Islet of Langerhans (tissue), 1 donor: ENCODE measurements around the gene TSTD1.

ENCODE experiments used
- FAIRE-seq: peaks from one replicate; lab custom pipeline; 2011; peaks lifted over from hg19 to GRCh38; lab: Jason Lieb, UNC

TSTD1 gene, protein sequence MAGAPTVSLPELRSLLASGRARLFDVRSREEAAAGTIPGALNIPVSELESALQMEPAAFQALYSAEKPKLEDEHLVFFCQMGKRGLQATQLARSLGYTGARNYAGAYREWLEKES

DNA sequence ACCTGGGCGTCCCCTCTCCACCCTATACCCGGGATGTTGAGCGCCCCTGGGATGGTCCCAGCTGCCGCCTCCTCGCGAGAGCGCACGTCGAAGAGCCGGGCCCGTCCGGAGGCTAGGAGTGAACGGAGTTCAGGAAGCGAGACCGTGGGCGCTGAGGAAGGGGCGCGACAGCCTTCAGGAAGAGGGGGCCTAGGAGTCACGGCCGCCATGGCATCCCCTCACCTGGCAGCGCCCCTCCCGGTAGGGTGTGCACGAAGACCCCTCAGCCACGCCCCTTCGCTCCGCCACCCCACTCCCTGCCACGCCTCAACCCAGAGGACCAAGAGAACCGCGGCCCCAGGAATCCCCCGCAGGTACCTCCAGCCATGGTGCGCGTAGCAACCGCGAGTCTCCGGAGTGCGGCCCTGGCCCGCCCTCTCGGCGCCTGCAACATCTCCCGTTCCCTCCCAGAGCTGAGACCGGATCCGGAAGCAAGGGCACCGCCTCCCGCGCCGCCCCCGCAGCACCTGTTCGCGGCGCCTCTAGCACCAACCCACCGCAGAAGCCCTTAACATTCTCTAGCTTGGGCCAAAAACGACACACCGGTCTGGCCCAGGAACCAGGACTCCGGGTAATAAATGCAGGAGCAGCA lies at the start of gene TSTD1:
TSTD1 (minus strand) TSS at position 442 of the 631 bp plus-strand sequence; CDS start at position 367, 75 bp downstream.
- no peak for FAIRE-seq

DNA sequence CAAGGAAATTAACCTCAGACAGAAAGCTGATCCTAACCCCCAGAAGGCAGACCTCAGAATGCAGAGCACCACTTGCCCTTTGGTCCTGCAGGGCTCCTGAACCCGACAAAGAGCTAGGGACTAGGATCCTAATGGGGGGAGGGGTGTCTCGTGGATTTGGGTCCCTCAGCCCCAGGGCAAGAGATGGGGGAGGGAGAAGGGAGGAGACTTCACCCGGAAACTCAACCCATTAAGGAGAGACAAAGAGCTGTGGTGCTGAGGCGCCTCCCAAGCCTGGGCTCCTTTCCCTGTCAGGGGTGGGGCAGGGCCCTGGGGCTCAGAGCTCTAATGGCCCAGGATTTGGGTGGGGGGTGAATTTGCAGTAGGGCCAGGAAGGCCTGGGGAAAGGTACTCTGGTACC lies 47.7 kb upstream of the TSTD1 start:
- no peak for FAIRE-seq

DNA sequence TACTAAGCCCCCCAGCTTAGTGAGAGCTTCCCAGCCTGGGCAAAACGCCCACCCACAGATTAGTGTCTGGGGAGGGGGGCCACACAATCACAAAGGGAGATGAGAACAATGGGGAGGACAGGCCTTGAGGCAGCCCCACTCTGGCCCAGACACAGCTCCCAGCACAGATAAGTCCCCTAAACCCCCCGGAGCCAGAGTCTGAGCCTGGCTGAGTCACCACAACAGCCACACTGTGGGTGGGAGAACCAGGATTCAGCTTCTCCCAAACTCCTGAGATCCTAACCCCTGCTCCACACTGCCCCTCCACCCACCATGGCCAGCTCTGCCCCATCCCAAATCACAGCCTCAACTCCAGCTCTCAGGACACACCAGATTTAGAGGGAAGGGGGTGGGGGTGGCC lies 46.4 kb upstream of the TSTD1 start:
- no peak for FAIRE-seq

DNA sequence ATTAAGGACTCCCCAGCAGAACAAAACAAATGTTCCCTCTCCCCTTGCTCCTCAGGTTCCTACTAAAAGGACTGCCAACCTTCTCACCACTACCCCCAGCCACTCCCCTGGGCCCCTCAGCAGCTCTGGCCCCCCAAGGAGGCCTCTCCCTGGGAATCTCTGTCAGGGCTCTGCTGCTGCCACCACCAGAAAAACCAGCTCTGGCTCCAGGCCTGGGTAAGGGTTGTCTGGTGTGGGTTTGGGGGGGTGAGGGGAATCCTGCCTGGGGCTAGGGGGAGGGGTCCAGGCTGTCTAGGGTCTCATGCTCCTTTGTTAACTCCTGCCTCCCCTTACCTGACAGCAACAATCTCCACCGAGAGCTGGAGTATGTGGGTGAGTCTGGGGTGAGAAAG lies 45.8 kb upstream of the TSTD1 start:
- no peak for FAIRE-seq

DNA sequence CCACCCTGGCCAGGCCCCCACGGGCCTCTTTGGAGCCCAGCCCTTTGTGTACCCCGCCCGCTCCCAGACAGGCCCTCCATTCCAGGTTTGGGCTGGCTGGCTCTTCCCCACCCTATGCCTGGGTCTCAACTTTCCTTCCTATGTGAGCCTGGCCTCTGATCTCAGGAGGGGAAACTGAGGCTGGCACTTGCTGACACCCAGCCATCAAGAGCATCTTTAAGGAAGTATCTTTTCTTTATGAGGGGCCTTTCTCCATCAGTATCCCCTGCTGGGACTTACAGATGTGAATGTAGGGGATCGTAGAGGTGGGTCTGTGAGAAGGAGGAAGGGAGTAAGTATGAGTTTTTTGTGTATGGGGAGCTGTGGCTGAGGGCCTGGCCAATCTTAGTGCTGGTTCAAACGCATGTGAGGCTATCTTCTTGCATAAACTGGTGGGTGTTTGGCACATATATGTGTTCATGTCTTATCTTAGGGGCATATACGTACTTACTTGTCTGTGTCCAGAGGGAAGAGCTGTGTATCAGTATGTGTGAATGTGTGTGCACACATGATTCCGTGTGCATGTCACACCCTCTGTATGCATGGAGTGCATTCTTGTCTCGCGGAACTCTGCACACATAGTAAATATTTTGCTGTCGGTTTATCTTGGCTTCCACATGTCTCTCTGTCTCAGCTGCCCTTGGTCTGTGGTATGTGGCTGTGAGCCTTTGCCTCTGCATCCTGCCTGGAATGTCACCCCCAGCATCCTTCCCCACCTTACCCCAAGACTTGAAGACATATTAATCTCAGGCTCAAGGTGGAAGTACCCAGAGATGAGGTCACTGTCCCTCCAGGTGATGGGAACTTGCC lies 45.2 kb upstream of the TSTD1 start:
- FAIRE-seq = no peak

DNA sequence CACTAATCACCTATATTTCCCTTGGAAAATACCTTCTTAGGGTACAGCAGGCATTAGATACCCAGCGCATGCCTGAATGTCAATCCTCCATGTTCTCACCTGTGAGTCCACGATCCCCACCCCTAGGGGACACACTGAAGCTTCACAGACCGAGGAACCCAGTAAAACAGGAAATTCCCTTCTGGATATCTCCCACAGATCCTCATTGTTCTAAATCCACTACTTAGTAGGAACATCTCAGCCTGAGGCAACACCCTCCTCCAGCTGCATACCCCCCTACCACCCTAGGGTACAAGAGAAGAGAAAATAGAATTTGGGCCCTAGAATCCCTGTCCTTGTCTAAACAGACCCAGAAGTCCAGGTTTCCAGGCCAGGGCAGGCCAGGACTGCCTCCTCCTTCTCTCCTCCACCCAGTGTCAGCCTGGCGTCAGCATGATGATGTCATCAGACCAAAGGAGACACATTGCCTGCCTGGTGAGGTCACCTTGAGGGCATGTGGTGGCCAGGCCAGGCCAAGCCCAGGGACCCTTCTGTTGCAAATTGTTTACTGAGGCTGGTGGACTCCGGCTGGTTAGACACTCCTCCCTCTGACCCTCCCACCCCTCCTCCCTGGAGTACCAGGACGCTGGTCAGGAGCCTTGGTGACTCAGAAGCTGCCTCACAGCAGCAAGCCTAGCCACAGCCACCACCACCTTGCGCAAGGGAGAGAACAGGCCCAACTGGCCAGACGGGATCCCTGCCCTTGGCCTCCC lies 44.4 kb upstream of the TSTD1 start:
- no peak for FAIRE-seq

DNA sequence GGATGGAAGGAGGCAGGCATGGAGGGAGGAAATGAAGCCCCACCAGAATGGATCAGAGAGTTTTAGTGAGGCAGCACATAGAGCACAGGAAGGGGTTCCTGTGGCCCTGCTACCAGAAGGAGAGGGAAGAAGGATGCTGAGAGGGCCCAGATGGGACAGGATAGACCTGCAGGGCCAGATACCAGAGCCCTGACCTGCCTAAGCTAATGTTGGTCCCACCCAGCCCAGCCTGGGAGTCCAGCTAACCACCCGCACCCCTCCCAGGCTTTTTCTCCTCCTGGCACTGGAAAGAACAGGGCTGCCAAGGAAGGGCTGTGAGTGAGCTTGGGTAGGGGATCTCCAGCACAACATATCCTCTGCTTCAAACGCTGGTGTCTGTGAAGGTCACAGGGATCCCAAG lies 43.7 kb upstream of the TSTD1 start:
- FAIRE-seq = no peak

DNA sequence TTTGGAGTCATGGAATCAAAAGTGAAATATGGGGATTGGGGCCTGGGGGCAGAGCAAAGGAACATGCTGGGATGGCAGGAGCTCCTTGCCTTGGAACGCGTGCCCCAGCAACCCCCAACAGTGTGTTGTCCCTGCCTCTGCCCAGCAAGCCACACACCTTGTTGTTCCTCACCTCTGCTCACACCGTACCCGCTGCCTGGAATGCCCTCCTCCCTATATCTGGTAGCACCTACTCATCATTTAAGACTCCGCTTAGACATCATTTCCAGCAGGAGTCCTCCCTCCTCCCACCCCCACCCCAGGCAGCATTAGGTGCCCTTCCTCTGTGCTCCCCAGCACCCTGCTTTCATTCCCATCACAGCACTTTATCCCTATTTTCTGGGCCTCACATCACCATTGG lies 42.8 kb upstream of the TSTD1 start:
- FAIRE-seq = no peak

DNA sequence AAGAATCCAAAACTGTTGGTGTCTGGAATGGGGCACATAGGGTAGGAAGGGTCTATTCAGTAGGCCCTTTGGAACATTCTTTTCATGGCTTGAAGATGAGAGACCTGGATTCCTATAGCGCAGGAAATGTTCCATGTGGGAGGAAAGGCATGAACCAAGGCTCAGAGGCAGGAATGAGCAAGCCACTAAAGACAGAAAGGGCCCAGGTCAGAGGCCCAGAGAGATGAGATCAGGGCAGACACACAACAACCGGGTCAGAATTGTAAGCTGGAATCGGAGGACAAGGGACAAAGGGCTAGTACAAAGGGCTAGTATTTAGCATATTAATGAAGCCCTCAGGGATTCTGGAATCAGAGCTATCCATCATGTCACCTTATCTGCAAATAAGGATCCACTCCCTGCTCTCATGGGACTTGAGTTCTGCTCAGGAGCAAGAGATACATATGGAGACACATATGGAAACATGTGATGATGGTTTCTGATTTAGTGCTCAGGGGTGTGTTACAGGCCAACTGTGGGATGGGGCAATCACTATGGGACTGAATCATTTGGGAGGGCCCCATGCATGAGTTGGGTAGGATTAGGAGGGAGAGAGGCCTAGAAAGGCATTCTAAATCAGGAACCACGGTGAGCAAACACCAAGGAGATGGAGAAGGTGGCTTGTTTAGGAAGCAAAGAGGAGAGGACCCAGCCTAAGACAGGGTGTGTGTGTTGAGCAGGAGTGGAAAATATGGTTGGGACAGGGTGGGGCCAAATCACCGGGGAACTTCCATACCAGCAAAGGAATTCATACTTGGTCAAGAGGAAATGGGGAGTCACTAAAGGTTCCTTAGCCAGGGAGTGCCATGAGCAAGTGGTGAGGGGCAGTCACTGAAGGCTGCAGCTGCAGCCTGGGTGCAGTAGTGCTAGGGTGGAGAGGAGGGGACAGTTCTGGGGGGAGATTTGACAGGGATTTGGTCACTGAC lies 42.0 kb upstream of the TSTD1 start:
- FAIRE-seq = no peak

DNA sequence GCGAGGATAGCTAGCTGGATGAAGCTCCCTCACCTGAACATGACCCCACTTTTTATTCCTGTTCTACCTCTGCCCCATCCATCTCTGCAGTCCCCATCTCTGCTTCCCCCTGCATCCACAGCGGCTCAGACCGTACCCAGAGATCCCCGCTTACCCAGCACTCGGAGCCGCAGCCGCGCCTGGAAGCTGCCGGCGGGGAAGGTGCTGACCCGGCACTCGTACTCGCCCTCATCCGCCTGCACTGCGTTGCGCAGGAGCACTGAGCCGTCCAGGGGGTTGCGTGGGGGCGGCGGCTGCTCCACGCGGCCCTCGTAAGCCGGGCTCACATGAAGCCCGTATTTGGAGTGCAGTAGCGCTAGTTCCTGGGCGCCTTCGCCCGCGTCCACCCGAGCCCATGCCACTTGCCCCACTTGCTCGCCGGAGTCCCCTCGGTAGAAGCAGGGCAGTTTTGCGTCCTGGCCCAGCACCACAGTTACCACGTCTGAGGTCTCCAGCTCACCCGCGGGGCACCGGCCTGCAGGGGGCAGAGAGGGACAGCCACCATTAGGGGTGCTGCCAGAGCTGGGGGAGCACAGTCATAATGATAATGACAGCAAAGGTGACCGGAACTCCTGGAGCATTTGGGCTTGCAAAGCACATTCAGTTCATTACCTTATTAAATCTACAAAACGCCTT lies 40.8 kb upstream of the TSTD1 start:
- no peak for FAIRE-seq

DNA sequence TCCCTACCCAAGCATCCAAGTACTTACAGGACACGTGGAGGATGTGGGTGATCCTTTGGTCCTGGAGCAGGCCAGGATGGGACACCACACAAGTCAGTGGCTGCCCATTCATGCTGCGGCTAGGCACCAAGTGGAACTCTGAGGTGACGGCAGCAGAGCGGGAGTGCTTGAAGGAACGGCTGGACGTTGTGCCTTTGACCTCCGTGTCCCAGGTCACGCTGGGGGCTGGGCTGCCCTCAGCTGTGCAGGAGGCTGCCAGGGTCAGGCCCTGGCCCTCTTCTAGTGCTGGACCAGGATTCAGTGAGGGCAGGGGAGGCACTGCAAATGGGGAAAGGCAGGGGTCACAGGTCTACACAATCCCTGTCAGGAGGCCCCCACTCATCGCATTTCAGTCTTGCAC lies 38.7 kb upstream of the TSTD1 start:
- no peak for FAIRE-seq

DNA sequence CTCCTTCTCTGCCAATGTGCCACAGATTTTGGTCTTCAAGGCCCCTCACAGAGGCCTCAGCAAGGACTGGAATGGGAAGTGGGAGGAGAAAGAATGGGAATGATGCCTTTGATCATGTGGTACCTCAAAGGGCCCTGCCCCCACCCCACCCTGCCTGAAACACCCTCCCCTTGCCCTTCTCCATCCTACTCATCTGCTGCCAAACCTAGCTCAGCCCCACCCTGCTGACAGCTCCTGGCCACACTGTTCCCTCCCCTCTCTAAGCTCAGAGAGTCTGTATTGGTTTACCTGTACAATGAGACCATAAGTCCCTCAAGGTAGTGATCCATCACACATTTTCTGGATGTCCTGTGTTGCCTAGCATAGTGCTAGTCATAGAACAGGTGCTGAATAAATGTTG lies 37.6 kb upstream of the TSTD1 start:
- no peak for FAIRE-seq

DNA sequence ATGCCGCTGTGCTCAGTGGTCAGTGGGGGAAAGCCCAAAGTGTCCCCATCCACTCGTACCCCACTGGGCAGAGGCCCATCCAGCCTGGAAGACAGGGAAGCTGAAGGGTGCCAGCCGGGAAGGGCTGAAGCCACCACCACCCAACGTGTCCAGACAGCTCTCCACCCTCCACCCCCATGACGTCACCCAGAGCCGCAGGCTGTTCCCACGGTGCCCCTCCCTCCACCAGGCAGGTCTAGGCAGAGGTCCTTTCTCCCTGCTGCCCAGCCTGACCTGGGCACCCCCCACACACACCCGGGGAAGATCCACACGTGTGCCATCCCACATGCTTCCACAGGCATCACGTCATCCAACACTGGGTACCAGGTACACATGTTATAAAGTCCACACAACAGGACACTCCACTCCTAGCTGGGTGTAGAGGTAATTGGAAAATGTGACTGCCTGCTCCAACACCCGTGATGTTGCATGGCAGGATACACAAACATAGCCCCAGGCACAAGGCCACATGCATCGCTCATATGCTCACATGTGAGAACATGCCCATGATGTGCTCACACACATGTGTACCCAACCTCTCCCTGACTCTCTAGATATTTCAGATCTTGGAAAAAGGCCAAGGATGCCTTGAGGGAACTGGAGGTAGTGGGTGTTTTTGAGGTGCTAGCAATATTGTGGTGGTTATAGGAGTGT lies 36.1 kb upstream of the TSTD1 start:
- no peak for FAIRE-seq

DNA sequence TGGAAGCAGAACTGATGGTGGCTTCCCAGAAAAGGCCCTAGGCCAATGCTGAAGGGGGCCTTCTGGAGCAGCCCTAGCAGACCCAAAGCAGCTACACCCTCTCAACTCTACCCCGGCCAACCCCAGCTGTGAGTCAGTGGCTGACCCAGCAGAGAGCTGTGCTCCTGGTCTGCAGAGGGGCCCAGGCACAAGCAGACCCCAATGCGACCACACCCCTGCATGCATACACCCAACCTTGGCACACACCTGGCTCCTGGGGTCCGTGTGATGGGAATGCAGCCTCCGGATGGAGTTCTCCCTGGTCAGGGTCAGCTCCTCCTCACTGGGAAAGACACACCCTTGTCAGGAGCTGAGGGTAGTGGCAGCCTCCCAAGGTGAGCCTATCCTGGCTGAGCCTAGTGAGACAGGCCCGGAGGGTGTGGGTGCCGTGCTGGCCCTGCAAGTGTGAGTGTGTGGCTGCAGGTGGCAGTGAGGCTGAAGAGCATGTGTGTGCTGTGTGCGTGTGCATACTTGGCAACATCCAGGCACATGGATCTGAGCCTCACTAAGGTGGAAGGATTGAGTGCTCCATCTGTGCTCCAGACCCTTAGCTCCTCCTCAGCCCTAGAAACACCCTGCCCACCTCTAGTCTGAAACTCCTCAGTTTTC lies 34.8 kb upstream of the TSTD1 start:
- FAIRE-seq = no peak

DNA sequence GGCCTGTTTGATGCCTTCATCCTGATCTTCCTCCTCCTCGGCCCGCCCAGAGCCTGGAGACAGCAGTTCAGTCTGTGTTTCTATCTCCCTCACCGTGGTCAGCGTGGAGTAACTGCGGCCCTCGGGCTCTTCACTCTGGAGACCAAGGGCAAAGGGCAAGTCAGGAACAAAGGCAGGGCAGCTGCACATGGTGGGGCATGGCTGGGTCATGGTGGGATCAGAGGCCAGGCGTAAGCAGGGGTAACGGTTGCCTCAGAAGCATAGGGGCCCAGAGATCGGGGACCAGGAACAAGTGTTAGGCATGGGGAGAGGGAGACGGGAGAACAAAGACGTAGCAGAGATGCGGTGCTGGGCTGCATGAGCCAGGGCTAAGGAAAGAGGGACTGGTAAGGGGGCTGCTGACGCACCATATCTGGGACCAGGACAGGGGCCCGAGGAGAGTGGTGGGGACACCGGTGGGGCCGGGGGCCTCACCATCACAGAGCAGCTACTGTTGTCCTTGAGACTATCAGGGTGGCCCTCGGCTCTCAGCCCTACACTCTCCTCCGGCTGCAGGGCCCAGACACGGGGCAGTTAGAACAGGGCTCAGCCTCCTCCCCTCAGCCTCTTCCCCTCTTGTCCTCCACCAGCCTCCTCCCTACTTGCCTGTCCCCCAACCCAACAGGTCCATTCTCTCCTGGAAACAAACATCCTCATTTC lies 34.1 kb upstream of the TSTD1 start:
- FAIRE-seq = no peak

DNA sequence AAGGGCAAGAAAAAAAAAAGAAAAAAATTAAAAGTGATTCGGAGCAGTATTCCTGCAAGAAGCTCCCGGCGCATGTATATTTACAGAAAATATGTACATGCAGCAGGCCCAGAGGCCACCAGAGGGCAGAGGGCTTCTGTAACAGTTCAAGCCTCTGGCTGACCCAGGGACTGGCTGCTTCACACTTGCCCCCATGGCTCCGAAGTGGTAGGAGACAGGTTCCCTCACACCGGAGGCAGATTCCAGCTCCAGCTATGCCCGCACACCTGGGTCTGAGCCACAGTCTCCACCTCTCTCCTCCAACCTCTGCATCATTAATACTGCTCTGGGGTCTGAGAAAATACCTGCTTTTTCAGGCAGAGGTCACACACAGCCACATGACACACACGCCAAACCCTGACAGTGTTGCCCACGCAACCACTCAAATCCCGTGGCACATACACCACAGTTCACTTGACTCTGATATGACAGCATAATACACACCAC lies 33.2 kb upstream of the TSTD1 start:
- no peak for FAIRE-seq

DNA sequence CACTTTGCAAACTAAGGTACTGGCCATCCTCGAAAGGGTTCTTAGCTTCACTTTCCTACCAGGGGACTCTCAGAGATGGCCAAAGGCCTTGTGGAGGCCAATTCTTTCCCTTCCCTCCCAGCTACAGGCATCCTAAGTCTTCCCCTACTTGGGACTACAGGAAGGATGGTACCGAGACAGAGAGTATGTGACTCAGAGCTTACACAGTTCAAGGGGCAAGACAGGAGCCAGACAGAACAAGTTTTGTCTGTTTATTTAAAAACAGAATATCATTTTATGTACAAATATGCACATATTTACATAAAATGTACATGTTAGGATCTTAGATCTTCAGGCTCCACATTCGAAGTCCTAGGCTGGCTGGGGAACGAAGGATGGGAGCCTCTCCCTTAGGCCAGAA lies 32.0 kb upstream of the TSTD1 start:
- no peak for FAIRE-seq

DNA sequence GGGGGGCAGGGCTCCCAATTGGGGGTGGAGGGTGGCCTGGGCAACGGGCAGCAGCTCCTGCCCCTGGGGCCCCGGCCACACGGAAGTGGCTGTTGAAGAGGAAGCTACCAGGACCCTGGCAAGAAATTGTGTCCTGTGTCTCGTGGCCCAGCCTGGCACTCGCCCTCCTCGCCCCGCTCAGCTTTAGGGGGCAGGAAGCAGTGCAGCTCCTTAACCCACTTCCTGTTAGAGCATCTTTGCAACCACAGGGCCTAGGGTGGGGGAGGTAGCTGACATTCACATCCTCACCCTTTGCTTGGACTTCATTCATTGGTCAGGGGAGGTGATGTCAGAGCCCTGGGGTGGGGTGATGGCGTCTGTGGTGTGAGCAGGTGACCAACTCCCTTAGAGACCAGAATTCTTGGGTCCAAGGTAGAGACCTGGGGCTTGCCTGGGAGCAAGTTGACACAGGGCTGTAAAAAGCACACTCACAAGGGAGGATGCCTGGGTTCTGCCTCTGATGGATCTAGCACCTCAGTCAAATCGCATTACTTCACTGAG lies 31.0 kb upstream of the TSTD1 start, which contains the start of gene ARHGAP30:
ARHGAP30 (minus strand) TSS at position 161 of the 540 bp plus-strand sequence. CDS start 267 bp downstream, outside the sequence.
- no peak for FAIRE-seq

DNA sequence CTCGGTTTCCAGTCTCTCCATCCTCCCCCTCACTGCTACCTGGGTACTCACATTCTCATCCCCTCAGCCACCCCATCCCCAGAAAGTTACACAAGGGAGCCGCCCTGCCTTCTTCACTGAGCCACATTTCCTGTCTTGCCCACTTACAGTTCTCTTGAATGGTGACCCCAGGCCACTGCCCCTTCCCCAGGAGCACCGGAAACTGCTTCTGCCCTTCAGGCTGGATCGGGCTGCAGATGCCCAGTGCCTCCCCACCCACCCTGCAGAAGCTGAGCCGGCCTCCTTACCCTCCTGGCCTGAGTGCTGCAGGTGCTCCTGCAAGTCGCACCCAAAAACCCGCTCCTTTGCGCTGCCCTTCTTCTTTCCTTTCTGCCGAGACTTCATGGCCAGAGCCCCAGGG lies 30.5 kb upstream of the TSTD1 start:
- FAIRE-seq = no peak
